Keratinocyte (primary cell): ENCODE measurements around the gene CNTD1. TPM values are rescaled to one million over a fixed set of nuclear protein-coding genes. Genes with fewer than 3 reads are reported as not detected.

Experiments
- DNase-seq: peaks from one replicate; pipeline ENCODE4 v3.0.0-alpha.2; 2011; ENCODE audit warnings: low read depth, missing footprints, low spot score
- FAIRE-seq: peaks from 2 replicates; lab custom pipeline; 2011; peaks lifted over from hg19 to GRCh38; lab: Jason Lieb, UNC
- H2AFZ ChIP-seq: 2 replicates; pipeline ENCODE4 v1.6.0; 2012; ENCODE audit warnings: low read length, control low read depth, inconsistent platforms; ENCODE audit not compliant: control insufficient read depth
- H3K27ac ChIP-seq: 2 replicates; pipeline ENCODE4 v1.5.1; 2011; ENCODE audit warnings: low read length; ENCODE audit not compliant: control insufficient read depth, insufficient read depth
- H3K27me3 ChIP-seq: 3 replicates; pipeline ENCODE4 v1.6.0; 2011; ENCODE audit warnings: low read length; ENCODE audit not compliant: control insufficient read depth, insufficient read depth; ENCODE audit errors: extremely low read depth
- H3K36me3 ChIP-seq, 2 experiments: 2 replicates in 1 of 2; 3 replicates in 1 of 2; pipeline ENCODE4 v1.5.1; 2011; ENCODE audit warnings: low read length in 2 of 2, mild to moderate bottlenecking in 1 of 2; ENCODE audit not compliant: control insufficient read depth in 2 of 2, insufficient read depth in 2 of 2; ENCODE audit errors: extremely low read depth in 1 of 2
- H3K4me1 ChIP-seq: 3 replicates; pipeline ENCODE4 v1.5.1; 2011; ENCODE audit warnings: low read length; ENCODE audit not compliant: control insufficient read depth, insufficient read depth; ENCODE audit errors: extremely low read depth
- H3K4me2 ChIP-seq: 3 replicates; pipeline ENCODE4 v1.6.0; 2011; ENCODE audit warnings: low read depth, low read length; ENCODE audit not compliant: control insufficient read depth, insufficient read depth; ENCODE audit errors: extremely low read depth
- H3K4me3 ChIP-seq, 3 experiments: fragments of 200-600 bp in 1 of 3; sonication (generic) in 1 of 3; 2 replicates in 2 of 3; 3 replicates in 1 of 3; pipeline ENCODE4 v1.5.1; 2011 to 2016; ENCODE audit warnings: low read length in 3 of 3, mild to moderate bottlenecking in 3 of 3, control low read depth in 2 of 3, inconsistent platforms in 1 of 3, low read depth in 1 of 3, mixed read lengths in 1 of 3, mixed run types in 1 of 3, moderate library complexity in 1 of 3; ENCODE audit not compliant: control insufficient read depth in 2 of 3, insufficient read depth in 2 of 3; ENCODE audit errors: extremely low read depth in 1 of 3
- H3K79me2 ChIP-seq: 2 replicates; pipeline ENCODE4 v1.6.0; 2012; ENCODE audit warnings: low read length; ENCODE audit not compliant: control insufficient read depth, insufficient read depth
- H3K9ac ChIP-seq: 3 replicates; pipeline ENCODE4 v1.6.0; 2011; ENCODE audit warnings: low read length; ENCODE audit not compliant: control insufficient read depth, insufficient read depth; ENCODE audit errors: extremely low read depth
- H3K9me1 ChIP-seq: 3 replicates; pipeline ENCODE4 v1.6.0; 2011; ENCODE audit warnings: low read length; ENCODE audit not compliant: control insufficient read depth, insufficient read depth; ENCODE audit errors: extremely low read depth
- H3K9me3 ChIP-seq: 2 replicates; pipeline ENCODE4 v1.5.1; 2012; ENCODE audit warnings: low read depth, low read length; ENCODE audit not compliant: control insufficient read depth
- H4K20me1 ChIP-seq: 3 replicates; pipeline ENCODE4 v1.6.0; 2011; ENCODE audit warnings: low read length; ENCODE audit not compliant: control insufficient read depth, insufficient read depth; ENCODE audit errors: extremely low read depth
- CTCF ChIP-seq, 3 experiments: IDR thresholded peaks in 1 of 3; conservative IDR thresholded peaks in 1 of 3; optimal IDR thresholded peaks in 1 of 3; 2 replicates in 2 of 3; 3 replicates in 1 of 3; pipeline versions ENCODE3 to v1.5.1; 2011; ENCODE audit warnings: low read length in 3 of 3, mild to moderate bottlenecking in 3 of 3, moderate library complexity in 2 of 3, control low read depth in 1 of 3, inconsistent platforms in 1 of 3; ENCODE audit not compliant: insufficient read depth in 2 of 3; ENCODE audit errors: extremely low read depth in 1 of 3
- EZH2 ChIP-seq: IDR thresholded peaks from one replicate; pipeline ENCODE4 v1.6.1; 2012; ENCODE audit warnings: inconsistent platforms, mild to moderate bottlenecking, low read length, moderate library complexity
- dilution Hi-C: fragments of 300-500 bp; cut with MboI; formaldehyde crosslinking; loops from one replicate; pipeline ENCODE4 v1.7.0; 2020; ENCODE audit warnings: low sequenced_read_pairs; ENCODE audit not compliant: extremely low pct_ligation_motif_present
- polyA plus RNA-seq, 5 experiments: library from polyadenylated mRNA; depleted of rRNA in 3 of 5; stranded (reverse) in 3 of 5; stranded (forward) in 1 of 5; unstranded in 1 of 5; fragments of >200 nt; gene quantifications; 1 replicate in 1 of 5; 2 replicates in 3 of 5; 3 replicates in 1 of 5; pipeline versions ENCODE4 v1.2.1 to v1.2.3, GENCODE V29; 2011 to 2012; ENCODE audit warnings: missing spikeins in 2 of 5, low read depth in 1 of 5, low replicate concordance in 1 of 5

CNTD1 gene
- polyA plus RNA-seq, 1 donor (not counting 4 experiments of a cell fraction or from before 2014, with no cell fraction given), result not detected

- Histone ChIP-seq H3K9me3 (no peaks in the 10 kb centered on the region), H3K36me3 (peaks cover 3 to 8% of the 10 kb centered on the region in 2 experiments), H3K4me2 (no peak overlapping the region), H3K4me1 (peaks cover 19% of the 10 kb centered on the region), H4K20me1 (no peaks in the 10 kb centered on the region), H3K27me3 (no peaks in the 10 kb centered on the region), H3K4me3 (no peak overlapping the region), H3K27ac (no peak overlapping the region), H2AFZ (no peak overlapping the region), H3K9ac (no peak overlapping the region), H3K9me1 (no peaks in the 10 kb centered on the region), H3K79me2 (peaks cover 29% of the 10 kb centered on the region)
- dilution Hi-C loops, result loop anchor here (25.0 kb wide), 1 partner anchor 106 kb away; no protein-coding TSS in a partner anchor
- no peak for TF ChIP-seq EZH2
- TF ChIP-seq CTCF (optimal IDR thresholded peaks at IDR 0.05 in 1 of 3, IDR thresholded peaks at IDR 0.05 in 1 of 3, conservative IDR thresholded peaks at IDR 0.05 in 1 of 3; ENCODE audit: extremely low read depth in 1 of 3, insufficient read depth in 2 of 3, low read length in 3 of 3), result no peak
- FAIRE-seq, result no peak
- DNase-seq, result no peak
Observed at GRCh38 chr17:42830971-42831370, 32.3 kb downstream of the CNTD1 start.

- TF ChIP-seq EZH2 (no peak), CTCF (optimal IDR thresholded peaks at IDR 0.05 in 1 of 3, IDR thresholded peaks at IDR 0.05 in 1 of 3, conservative IDR thresholded peaks at IDR 0.05 in 1 of 3; ENCODE audit: extremely low read depth in 1 of 3, insufficient read depth in 2 of 3, low read length in 3 of 3) (no peak)
- H3K79me2 ChIP-seq, result peaks cover 37% of the 10 kb centered on the region
- no peaks in the 10 kb centered on the region for H3K9me1 ChIP-seq
- no peaks in the 10 kb centered on the region for H3K27me3 ChIP-seq
- H3K4me2 ChIP-seq, result peak overlapping the region; percentile 86
- H3K4me1 ChIP-seq, result peaks cover 19% of the 10 kb centered on the region
- peak overlapping the region; percentile 81 to 96 (median 94) for H3K4me3 ChIP-seq
- peaks cover 4 to 9% of the 10 kb centered on the region in 2 experiments for H3K36me3 ChIP-seq
- FAIRE-seq (no peak), DNase-seq (no peak)
- H2AFZ ChIP-seq, result peak overlapping the region; percentile 99
- peak overlapping the region; percentile 97 for H3K9ac ChIP-seq
- H4K20me1 ChIP-seq, result no peaks in the 10 kb centered on the region
- dilution Hi-C loops, result loop anchor here (25.0 kb wide), 1 partner anchor 105 kb away; no protein-coding TSS in a partner anchor
- H3K9me3 ChIP-seq, result no peaks in the 10 kb centered on the region
- H3K27ac ChIP-seq, result peak overlapping the region; percentile 97
Observed at GRCh38 chr17:42832213-42832933, 33.7 kb downstream of the CNTD1 start.
